ENCODE measurements around the gene RNF31.

The RNF31 gene

GRCh38 chr14:24204163-24205146 is 57.2 kb downstream of the RNF31 start:
- no peak for DNase-seq

DNA sequence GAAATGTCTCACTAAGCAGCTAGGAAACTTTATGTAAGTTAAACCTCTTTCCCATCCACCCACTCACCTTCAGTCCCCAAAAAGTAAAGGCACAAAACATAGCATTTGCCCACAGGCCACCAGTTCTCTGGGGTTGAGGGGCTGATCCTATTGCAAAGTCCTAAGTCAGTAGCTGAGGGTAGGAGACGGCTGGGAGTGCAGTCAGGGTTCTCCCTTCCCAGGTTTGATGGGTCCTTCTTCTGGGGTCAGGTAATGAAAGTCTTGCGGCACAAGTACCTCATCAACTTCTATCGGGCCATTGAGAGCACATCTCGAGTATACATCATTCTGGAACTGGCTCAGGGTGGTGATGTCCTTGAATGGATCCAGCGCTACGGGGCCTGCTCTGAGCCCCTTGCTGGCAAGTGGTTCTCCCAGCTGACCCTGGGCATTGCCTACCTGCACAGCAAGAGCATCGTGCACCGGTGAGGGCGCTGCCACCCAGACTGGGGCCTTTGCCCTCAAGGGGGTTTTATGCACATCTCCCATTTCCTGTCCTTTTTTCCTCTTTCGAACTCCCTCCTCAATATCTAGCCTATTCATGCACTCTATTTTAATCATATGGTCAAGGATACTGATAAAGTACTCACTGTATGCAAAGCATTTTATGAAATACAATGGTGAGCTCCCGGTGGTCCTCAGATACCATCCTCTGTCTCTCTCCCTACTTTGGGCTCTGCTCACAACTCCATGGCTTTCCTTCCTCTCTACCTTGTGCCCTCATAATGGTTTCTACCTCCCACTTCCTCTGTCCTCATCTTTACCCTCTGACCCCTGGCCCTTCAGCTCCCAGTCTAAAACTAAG is 59.2 kb downstream of the RNF31 start:
- no peak for DNase-seq

DNA sequence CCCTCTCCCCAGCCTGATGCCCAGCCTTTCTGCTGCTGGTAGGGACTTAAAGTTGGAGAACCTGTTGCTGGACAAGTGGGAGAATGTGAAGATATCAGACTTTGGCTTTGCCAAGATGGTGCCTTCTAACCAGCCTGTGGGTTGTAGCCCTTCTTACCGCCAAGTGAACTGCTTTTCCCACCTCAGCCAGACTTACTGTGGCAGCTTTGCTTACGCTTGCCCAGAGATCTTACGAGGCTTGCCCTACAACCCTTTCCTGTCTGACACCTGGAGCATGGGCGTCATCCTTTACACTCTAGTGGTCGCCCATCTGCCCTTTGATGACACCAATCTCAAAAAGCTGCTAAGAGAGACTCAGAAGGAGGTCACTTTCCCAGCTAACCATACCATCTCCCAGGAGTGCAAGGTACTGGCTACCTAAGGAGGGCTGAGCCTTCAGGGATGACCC is 59.8 kb downstream of the RNF31 start:
- DNase-seq, result no peak

DNA sequence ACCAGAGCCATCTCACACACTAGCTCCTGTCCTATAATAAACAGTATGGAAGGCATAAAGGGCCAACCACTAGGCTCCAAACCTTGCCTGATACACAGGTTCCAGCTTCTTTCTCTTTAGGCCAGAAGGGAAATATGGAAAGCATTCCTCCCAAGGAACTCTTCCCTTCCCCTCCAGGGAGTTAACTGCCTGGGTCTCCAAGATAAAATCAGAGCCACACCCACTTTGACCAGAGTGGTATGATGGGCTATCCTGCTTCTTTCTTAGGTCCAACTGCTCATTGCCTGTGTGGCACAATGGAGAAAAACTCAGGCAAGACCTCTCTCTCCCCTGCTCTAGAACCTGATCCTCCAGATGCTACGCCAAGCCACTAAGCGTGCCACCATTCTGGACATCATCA is 60.3 kb downstream of the RNF31 start:
- no peak for DNase-seq
